ENCODE measurements around the gene RRAD.
A peak's percentile ranks its signal among the peaks of the same experiment; 100 is the strongest.
"Not testable (repeated sequence)": the region's sequence is repeated elsewhere in the genome, so short reads cannot be mapped to it uniquely, and the experiment has no call there.

RRAD gene

DNA sequence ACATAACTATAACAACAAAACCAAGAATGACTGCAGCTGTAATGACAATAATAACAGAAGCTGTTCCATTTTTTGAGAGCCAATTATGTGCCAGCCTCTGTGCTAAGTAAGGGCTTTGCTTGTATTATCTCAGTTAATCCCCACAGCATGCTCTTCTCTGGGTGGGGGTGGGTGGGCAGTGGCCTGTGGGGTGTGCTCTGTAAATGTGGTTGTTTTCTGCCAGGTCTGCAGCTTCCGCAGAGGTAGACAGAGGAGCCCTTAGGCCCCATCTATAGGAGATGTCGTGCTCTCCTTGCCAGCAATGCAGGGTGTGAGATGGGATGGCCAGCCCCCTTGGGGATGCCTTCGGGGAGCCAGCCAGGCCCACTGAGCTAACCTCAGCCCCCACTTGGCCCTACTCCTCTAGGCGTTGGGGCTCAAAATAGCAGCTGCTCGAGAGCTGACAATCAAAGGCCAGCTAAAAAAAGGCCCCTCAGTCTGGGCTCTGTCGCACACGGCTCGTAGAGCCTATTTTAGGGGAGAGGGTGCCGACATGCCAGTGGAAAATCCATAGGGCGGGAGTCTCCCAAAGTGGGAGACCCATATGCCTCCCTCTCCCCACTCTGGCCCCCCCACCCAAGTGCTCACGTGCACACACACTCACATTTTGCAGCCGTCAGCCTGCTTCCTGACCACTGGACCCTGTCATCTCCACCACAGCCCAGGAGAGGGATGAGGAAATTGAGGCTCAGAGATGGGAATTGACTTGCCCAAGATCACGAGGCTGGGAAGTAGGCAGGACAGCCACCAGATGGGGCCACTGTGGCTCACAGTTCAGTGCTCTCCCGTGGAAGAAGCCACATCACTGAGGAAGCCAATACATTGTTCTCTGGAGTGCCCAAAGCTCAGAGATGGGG, 22.4 kb downstream of the RRAD start:
- DNase-seq, result no peak

DNA sequence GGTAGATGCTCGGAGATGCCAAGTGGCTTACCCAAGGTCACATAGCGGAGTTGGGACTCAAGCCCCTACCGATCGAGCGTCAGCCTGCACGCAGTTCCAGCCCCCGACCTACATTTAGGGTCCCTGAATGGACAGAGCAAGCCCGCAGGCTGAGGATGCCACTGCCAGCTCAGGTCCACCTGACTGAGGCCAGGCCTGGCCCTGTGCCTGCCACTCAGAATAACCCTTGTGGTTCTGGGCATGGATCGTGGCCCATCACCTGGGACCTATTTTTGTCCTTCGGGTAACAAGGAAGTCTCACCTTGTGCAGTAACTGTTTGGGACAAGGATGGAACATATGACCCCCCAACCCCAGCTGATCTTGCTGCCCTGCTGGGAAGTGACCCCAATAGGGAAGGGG, 23.7 kb downstream of the RRAD start:
- no peak for DNase-seq

DNA sequence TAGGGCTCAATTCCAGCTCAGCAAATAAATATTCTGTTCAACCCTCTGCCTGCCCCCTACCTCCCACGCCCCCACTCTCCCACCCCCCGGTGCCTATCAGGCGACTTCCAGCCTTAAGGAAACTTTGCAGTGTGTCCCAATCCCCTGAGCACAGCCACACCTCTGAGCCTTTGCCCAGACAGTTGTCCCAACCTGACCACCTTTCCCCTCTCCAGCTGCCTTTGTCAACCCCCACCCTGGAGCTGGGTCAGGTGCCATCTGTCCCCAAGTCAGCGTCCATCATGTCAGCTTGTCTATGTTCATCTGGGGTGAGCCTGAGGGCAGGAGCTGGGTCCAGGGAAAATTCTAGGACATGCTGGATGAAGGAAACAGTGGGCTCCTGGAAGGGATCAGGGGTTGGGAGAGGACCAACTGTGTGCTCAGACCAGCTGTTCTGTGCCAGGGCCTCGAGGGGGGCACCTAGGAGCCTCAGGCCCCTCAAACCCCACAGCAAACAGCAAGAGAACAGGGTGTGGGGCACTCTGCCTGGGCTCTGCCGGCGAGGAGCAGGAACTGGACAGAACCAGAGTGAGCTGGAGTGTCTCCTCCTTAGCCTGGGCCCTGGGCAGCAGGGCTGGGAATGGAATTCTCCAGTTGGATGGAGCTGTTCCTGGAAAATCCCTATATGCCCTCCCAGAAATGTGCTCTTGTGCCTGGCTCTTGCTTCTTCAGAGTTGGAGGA, 24.5 kb downstream of the RRAD start:
- DNase-seq, result peak in 3 of 56 donors; percentile 23 to 36 (median 25)

DNA sequence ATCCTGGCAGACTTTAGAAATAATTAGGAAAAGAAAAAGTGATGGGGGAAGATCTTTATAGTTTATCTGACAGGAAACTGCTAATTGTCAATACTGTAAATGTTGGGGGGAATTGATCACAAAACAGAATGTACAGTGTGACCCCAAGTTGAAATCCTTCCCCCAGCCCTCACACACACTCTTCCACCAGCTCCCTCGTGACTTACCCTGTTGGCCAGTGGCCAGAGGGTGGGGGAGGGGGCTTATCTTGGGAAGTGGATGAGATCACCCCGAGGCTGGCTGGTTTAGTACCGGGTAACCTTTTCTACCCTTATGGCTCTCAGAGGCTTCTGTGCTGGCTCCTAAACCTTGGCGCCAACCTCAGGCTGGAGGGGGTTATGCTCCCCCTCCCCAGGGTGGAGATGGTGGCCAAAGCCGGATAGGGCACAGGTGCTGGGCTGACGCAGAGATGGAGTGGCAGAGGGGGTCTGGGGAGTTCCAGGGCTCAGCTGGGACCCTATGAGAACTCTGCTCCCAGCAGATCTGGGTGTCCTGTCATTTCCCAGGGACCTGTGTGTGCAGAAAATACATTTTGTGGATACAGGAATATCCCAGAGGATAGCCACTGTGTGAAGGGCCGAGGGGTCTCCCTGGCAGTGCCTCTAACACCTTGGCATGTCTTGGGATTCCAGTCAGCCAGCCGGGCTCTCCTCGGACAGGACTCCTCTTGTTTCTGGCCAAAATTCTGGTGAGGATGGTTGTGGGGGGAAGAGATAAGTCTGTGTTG, 25.2 kb downstream of the RRAD start:
- DNase-seq, result peak in 7 of 56 donors; percentile 4 to 42 (median 17)

DNA sequence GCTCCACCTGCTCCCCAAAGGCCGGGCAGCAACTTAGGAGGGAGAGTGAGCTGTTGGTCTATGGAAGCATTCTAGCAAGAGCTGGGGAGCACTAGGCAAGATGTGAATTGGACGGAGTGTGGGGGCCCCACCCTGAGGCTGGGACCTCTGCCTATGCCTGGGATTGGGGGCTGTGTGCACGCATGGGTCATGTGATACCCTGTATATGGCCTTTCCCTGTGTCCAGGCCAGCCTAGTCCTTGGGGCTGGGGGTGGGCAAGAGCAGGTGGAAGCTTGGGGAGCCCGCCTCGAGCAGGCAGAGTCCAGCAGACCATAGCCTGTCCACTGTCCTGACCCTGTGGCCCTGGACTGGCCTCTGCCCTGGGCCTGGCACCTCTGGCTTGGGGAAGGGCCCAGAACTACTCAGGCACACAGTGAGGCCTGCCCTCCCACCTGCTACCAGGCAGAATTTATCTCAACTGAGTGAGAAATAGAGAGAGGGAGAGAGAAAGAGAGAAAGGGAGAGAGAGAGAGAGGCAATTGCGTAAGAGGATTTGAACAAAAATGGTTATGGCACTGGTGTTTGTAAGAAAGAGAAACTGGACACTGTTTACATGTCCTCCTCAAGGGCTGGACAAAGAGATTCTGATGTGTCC, 25.9 kb downstream of the RRAD start:
- no peak for DNase-seq

DNA sequence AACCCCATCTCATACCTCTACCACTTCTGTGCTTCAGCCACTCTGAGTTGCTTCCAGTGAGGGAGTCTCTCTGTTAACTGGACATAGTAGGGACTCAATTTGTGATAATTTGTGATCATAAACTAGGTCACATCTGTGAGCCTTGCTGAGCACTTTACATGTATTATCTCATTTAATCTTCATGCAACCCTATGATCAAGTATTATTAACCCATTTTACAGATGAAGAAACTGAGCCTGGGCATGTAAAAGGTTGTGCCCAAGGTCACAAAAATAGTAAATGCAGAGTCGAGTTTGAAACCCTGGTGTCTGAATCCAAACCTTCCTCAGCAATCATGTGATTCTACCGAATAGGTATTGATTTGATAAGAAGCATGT, 26.4 kb downstream of the RRAD start:
- DNase-seq, result no peak

DNA sequence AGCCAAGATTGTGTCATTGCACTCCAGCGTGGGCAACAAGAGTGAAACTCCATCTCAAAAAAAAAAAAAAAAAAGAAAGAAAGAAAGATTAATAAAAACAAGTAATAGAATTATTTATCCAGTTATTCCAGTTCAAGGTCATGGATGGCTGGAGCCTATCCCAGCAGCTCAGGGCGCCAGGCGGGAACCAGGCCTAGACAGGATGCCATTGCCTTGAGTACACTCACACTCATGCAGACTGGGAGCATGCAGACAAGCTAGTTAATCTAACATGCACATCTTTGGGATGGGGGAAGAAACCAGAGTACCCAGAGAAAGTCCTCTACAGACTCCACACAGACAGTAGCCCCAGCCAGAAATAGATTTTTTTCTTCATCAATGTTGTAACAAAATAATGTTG, 27.1 kb downstream of the RRAD start:
- peak in 1 of 56 donors; percentile 17 for DNase-seq

DNA sequence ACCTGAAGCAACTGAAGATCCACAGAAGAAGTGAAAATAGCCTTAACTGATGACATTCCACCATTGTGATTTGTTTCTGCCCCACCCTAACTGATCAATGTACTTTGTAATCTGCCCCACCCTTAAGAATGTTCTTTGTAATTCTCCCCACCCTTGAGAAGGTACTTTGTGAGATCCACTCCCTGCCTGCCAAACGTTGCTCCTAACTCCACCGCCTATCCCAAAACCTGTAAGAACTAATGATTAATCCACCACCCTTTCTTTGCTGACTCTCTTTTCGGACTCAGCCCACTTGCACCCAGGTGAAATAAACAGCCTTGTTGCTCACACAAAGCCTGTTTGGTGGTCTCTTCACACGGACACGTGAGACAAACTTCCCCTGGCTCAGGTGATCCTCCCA, 28.7 kb downstream of the RRAD start:
- DNase-seq, result not testable (repeated sequence)

DNA sequence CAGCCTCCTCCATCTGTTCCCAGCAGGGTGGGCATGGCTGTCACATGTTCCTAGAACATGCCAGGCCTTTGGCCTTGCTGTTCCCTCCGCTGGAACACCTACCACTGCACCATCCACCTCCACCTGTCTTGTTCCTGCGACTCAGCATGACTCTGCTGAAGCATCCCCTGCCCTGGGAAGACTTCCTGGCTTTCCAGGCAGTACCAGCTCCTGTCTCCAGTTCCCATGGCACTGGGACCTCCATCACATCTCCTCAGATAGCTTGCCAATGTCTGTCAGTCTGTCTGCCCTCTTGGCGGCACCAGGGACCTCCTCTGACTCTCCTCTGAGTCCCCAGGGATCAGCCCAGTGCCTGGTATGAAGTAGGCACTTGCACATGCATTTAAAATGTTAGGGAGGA, 29.3 kb downstream of the RRAD start:
- DNase-seq, result no peak

DNA sequence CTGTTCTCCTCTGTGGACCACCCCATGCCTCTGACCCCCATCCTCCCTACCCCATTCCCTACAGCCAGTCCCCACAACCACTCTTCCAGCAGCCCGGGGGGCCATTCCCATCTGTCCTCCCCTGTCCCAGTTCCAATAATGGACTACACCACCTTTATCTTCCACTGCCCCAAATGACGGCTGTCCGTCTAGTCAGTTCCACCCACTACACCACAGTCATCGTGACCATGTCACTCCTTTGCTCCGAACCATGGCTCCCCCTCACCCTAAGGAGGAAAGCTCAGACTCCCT, 29.7 kb downstream of the RRAD start:
- DNase-seq, result no peak

DNA sequence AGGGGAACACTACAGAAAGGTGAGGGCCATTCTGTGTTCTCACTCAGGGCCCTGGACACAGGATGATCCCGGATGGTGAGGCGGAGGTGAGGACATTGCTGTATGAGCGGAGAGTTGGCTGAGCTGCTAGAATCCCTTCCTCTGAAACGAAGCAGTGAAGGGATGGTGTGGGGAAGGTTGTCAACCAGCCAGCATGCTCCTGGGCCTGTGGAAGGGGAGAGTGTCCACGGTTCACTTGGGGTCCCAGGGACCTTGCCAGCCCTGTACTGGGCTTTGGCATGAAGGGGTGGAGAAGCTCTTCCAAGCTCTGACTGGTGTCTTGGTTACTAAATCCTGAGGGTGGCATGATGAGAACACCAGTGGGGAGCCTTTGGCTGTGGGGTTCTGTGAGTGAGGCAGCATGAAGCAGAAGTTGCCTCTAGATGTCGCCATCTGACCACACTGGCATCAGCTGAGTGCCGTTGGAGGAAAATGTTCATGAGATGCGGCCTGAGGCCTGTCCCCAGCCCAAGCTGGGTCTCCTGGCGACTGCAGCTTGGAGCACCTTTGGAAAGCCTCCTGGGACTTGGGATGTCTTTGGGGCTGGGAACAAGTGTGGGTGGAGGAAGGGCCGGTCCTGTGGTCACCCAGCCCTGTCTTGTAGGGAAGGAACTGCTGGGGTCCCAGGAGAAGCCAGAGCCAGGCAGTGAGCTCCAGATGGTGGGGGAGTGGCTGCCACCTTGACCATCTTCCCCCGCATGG, 30.2 kb downstream of the RRAD start:
- peak in 50 of 56 donors; percentile 9 to 80 (median 46) for DNase-seq

DNA sequence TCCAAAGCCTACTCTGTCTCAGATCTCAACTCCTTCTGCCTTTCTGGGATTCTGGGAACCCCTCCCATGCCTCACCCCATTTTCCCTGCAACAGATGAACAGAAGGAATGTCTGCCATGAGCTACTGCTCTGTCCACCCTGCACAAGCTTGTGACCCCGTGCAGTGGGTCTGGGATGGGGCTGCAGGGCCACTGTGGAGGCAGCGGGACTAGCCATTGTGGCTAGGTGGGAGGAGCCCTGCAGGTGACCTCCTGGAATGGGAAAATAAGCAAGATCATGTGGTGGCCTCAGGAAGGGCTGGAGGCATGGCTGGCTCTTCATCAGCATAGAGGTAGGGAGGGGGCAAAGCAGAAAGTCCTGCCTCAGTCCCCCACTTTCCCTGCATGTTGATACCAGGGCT, 31.3 kb downstream of the RRAD start:
- DNase-seq, result no peak

DNA sequence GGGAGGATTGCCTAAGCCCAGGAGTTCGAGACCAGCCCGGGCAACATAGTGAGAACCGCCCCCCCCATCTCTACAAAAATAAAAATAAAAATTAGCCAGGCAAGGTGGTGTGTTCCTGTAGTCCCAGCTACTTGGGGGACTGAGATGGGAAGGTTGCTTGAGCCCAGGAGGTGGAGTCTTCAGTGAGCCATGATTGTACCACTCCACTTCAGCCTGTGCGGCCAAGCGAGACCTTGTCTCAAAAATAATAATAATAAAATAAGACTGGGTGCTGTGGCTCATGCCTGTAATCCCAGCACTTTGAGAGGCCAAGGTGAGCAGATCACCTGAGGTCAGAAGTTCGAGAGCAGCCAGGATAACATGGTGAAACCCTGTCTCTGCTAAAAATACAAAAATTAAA, 33.5 kb downstream of the RRAD start:
- DNase-seq, result no peak

DNA sequence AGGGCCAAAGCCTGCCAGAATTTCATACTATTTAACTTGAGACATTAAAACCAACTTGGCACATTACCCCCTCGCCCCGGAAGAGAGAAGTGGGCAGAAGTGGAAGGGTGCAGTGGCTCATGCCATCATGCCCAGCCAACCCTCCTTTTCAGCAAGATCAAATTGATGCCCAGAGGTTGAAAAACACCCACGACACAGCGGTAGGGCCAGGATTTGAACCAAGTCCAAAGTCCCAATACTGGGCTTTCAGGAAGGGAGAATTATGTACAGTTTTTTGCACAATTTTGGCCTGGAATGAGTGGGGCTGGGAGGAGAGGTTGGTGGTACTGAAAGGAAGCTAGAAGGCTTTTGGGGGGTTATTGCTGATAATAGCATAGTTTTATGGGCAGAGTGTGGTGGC, 34.0 kb downstream of the RRAD start:
- DNase-seq, result no peak

DNA sequence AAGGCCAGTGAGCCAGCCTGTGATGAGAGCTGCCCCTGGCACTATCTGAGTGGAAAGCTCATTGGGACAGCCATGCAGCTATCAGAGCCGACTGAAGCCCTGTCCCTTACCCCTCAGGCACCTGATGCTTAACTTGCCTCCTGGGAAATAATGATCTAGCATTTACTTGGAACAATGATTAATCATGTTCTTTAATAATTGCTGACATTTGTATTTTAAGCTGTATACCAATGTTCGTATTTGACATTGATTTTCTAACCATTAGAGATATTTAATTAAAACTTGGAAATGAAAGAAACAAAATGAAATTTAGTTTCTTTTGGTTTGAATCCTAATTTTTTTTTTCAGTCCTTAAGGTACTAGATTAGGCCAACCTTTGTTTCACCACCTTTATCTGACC, 34.5 kb downstream of the RRAD start:
- no peak for DNase-seq

DNA sequence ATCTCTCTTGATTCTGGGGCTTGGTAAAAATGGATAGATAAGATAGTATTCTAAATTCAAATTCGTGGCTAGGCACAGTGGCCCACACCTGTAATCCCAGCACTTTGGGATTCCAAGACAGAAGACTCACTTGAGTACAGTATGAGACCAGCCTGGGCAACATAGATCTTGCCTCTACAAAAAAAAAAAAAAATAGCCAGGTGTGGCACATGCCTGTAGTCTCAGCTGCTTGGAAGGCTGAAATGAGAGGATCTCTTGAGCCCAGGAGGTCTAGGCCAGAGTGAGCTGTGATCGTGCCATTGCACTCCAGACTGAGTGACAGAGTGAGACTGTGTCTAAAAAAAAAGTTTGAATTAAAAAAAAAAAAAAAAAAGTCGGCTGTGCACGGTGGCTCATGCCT, 35.7 kb downstream of the RRAD start:
- no peak for DNase-seq

DNA sequence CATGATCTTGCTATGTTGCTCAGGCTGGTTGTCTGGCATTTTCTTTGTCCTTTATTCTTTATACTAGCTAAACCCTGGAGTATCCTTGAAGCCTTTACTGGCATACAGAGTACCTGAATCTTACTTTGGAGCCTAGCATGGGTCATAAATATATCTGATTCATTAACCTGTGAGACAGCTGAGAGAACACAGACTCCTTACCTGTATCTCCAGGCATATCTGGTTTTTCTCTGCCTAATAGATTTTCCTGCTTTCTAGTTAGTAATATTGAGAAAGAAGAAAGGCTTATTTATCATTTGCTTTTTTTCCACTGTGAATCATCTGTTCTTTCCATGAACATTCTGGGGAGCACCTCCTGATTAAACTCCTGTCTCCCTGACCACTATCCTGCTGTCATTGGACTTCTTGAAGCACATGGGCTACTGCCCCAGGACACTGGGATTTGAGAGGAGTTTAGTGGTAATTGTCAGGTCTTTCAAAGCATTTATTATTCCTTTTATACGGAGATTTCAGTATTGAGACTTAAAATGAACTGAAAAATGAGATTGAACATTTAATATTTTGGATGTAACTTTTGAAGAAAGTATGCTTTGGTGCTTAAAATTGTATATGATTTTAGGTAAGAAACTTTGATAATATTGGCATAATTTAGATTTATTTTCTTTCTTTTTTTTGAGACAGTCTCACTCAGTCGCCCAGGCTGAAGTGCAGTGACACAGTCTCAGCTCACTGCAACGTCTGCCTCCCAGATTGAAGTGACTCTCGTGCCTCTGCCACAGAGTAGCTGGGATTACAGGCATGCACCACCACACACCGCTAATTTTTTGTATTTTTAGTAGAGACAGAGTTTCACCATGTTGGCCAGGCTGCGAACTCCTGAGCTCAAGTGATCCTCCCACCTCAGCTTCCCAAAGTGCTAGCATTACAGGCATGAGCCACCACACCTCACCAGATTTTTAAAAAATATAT, 36.4 kb downstream of the RRAD start:
- no peak for DNase-seq

DNA sequence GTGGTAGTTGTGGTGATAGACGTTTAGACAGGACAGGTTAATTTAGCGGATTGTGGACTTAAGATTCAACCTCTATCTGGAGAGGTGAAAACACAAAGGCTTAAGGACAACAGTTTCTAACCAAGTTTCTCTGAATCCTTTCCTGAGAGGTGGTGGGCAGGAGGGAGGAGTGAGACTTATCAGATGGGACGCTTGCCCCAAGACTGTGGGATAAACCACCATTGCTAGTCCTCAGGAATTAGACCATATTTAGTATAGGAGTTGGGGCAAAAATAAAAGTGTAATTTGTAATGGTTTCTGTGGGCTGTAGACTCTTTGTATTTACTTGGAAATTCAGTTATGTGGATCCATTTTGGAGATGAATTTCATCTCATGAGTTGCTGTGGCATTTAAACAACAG, 38.4 kb downstream of the RRAD start:
- DNase-seq, result no peak

DNA sequence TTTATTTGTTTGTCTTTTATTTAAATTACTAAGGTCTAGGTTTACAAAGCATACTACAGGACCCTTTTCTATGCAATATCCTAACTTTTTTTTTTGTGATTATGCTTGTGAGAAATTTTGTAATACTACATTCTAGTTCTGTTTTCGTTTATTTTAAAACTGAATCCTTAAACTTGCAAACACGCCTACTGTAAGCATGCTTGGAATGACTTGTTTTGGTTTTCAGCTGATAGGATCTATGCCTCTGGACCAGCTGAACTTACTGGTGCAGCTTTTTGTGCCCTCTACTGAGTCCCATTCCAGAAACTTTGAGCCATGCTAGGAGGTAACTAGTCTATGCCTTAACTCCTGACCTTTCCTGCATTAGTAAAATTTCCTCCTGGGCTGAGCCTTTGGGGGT, 39.0 kb downstream of the RRAD start:
- DNase-seq, result no peak

DNA sequence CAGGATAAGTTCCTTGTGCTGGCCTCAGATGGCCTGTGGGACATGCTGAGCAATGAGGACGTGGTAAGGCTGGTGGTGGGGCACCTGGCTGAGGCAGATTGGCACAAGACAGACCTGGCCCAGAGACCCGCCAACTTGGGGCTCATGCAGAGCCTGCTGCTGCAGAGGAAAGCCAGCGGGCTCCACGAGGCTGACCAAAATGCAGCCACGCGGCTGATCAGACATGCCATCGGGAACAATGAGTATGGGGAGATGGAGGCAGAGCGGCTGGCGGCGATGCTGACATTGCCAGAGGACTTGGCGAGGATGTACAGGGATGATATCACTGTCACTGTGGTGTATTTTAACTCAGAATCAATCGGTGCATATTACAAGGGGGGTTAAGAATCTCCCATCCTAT, 39.8 kb downstream of the RRAD start:
- DNase-seq, result no peak
